Prostate gland (tissue), 2 donors: Measurements from ENCODE around the gene SPATA6L.

Experiments
- POLR2A ChIP-seq: fragments of 450-650 bp; IDR thresholded peaks from one replicate; pipeline ENCODE4 v1.6.1; 2016; ENCODE audit warnings: antibody characterized with exemption, mild to moderate bottlenecking
- TF ChIP-seq, protein P1 (sequence below), 4 experiments: fragments of 200-600 bp in 2 of 4; fragments of 450-650 bp in 2 of 4; sonication (generic) in 2 of 4; IDR thresholded peaks; 1 replicate in 3 of 4; 2 replicates in 1 of 4; pipeline ENCODE4 v1.5.1; 2016 to 2019; ENCODE audit warnings: antibody characterized with exemption in 4 of 4, mild to moderate bottlenecking in 2 of 4, moderate library complexity in 2 of 4

DNA sequence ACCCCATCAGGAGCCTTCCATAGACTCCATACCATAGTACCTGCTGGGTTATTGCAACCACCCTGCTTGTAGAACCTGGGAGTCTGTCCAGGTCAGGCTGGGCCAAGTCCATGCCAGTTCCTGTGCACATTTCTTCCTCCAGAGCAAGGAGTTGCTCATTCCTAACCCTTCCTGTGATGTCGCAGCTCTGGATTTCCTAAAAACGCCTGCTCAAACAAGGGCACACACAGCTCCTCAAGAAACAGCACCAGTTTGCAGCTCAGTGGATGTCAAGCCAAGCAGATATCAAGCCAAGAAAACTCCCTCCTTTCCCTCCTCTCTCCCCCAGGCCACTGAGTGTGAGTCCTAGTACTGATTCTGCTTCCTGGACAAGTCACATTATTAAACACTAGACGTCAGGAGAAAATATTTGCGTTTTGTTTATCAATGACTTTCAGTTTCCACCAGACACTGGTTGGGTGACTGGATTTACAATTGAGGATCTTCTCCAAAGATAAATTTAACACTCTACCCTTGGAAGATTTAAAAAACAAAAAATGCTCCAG is 116.5 kb downstream of the SPATA6L start:
- TF ChIP-seq, protein P1, sequence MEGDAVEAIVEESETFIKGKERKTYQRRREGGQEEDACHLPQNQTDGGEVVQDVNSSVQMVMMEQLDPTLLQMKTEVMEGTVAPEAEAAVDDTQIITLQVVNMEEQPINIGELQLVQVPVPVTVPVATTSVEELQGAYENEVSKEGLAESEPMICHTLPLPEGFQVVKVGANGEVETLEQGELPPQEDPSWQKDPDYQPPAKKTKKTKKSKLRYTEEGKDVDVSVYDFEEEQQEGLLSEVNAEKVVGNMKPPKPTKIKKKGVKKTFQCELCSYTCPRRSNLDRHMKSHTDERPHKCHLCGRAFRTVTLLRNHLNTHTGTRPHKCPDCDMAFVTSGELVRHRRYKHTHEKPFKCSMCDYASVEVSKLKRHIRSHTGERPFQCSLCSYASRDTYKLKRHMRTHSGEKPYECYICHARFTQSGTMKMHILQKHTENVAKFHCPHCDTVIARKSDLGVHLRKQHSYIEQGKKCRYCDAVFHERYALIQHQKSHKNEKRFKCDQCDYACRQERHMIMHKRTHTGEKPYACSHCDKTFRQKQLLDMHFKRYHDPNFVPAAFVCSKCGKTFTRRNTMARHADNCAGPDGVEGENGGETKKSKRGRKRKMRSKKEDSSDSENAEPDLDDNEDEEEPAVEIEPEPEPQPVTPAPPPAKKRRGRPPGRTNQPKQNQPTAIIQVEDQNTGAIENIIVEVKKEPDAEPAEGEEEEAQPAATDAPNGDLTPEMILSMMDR (IDR thresholded peaks at IDR 0.05) = no peak
- TF ChIP-seq POLR2A = no peak
